Activated effector memory CD4-positive, alpha-beta T cell treated with Interleukin-2 at 50 U/mL for 16 hours (primary cell): Measurements from ENCODE around the gene ADRB2.

Experiments
- DNase-seq: peaks from one replicate; pipeline ENCODE4 v3.0.0-alpha.2; 2020

Gene ADRB2

GRCh38 chr5:148831590-148832565 is 5.5 kb downstream of the ADRB2 start:
- no peak for DNase-seq

- DNase-seq: no peak
These were observed 6.7 kb downstream of the ADRB2 start for GRCh38 chr5:148833122-148833521.

GRCh38 chr5:148833925-148834324 is 7.5 kb downstream of the ADRB2 start:
- DNase-seq: no peak

GRCh38 chr5:148834689-148835088 is 8.3 kb downstream of the ADRB2 start:
- no peak for DNase-seq

GRCh38 chr5:148836272-148837250 is 10.2 kb downstream of the ADRB2 start:
- no peak for DNase-seq

GRCh38 chr5:148837383-148837782 is 11.0 kb downstream of the ADRB2 start:
- DNase-seq: no peak

GRCh38 chr5:148838357-148838756 is 11.9 kb downstream of the ADRB2 start:
- DNase-seq: no peak

- no peak for DNase-seq
These were observed 13.5 kb downstream of the ADRB2 start for GRCh38 chr5:148839960-148840359.

GRCh38 chr5:148840531-148840930 is 14.1 kb downstream of the ADRB2 start:
- DNase-seq: no peak

- no peak for DNase-seq
These were observed 15.1 kb downstream of the ADRB2 start for GRCh38 chr5:148841519-148841918.

GRCh38 chr5:148842161-148842560 is 15.8 kb downstream of the ADRB2 start:
- DNase-seq: no peak

GRCh38 chr5:148843510-148844318 is 17.3 kb downstream of the ADRB2 start:
- no peak for DNase-seq

GRCh38 chr5:148844433-148845280 is 18.2 kb downstream of the ADRB2 start:
- no peak for DNase-seq

GRCh38 chr5:148846930-148847329 is 20.5 kb downstream of the ADRB2 start:
- DNase-seq: no peak

GRCh38 chr5:148847456-148847855 is 21.0 kb downstream of the ADRB2 start:
- DNase-seq: no peak

GRCh38 chr5:148848393-148849031 is 22.1 kb downstream of the ADRB2 start:
- DNase-seq: no peak

- peak; percentile 31 for DNase-seq
These were observed 23.1 kb downstream of the ADRB2 start for GRCh38 chr5:148849461-148849860.

GRCh38 chr5:148850836-148851235 is 24.4 kb downstream of the ADRB2 start:
- no peak for DNase-seq

GRCh38 chr5:148853868-148854267 is 27.5 kb downstream of the ADRB2 start:
- no peak for DNase-seq

GRCh38 chr5:148855249-148856008 is 29.0 kb downstream of the ADRB2 start:
- DNase-seq: no peak
